Endothelial cell of umbilical vein (primary cell): ENCODE data around the gene TOB1.

Experiments used
- CTCF ChIP-seq, 2 donors: IDR thresholded peaks; 1 replicate in 1 of 2; 2 replicates in 1 of 2; pipeline ENCODE4 v1.5.1; 2011; ENCODE audit warnings: low read length in 2 of 2, mild to moderate bottlenecking in 2 of 2, moderate library complexity in 2 of 2, control low read depth in 1 of 2, inconsistent platforms in 1 of 2, low read depth in 1 of 2; ENCODE audit not compliant: insufficient read depth in 1 of 2; ENCODE audit errors: extremely low read depth in 1 of 2
- EZH2 ChIP-seq: IDR thresholded peaks from 2 replicates; pipeline ENCODE4 v1.6.1; 2012; ENCODE audit warnings: borderline replicate concordance, low read depth, mild to moderate bottlenecking, moderate library complexity, low read length, inconsistent platforms; ENCODE audit not compliant: severe bottlenecking
- FOS ChIP-seq: IDR thresholded peaks from 2 replicates; pipeline ENCODE4 v1.6.1; 2011; ENCODE audit warnings: mild to moderate bottlenecking, low read length, moderate library complexity, borderline replicate concordance; ENCODE audit not compliant: insufficient read depth
- JUN ChIP-seq: IDR thresholded peaks from 2 replicates; pipeline ENCODE4 v1.6.1; 2011; ENCODE audit warnings: borderline replicate concordance, low read depth; ENCODE audit not compliant: insufficient read length, insufficient read depth
- MAX ChIP-seq: IDR thresholded peaks from 2 replicates; pipeline ENCODE4 v1.6.1; 2011; ENCODE audit not compliant: insufficient read depth, insufficient read length
- MYC ChIP-seq: IDR thresholded peaks from one replicate; pipeline ENCODE4 v1.6.1; 2011; ENCODE audit warnings: mild to moderate bottlenecking, low read depth, low read length
- POLR2A ChIP-seq: IDR thresholded peaks from 2 replicates; pipeline ENCODE4 v1.6.1; 2012; ENCODE audit warnings: low read depth, mild to moderate bottlenecking, control low read depth, low read length
- POLR2AphosphoS5 ChIP-seq: IDR thresholded peaks from 2 replicates; pipeline ENCODE4 v1.6.1; 2012; ENCODE audit warnings: low read depth, mild to moderate bottlenecking, control low read depth, low read length, moderate library complexity; ENCODE audit not compliant: insufficient read depth

- TF ChIP-seq POLR2A (no peak), CTCF (IDR thresholded peaks at IDR 0.05; ENCODE audit: extremely low read depth in 1 of 2, insufficient read depth in 1 of 2, low read depth in 1 of 2, low read length in 2 of 2) (no peak), POLR2AphosphoS5 (no peak), FOS (no peak), EZH2 (no peak), JUN (no peak), MYC (no peak), MAX (no peak)
Observed at GRCh38 chr17:50900383-50900892, 34.3 kb upstream of the TOB1 start.
